Measurements from ENCODE around the gene MACO1. TPM values are rescaled to one million over a fixed set of nuclear protein-coding genes. Genes with fewer than 3 reads are reported as not detected.
A peak's percentile ranks its signal among the peaks of the same experiment; 100 is the strongest.

Gene MACO1
- total RNA-seq, 1 experiment from 2014 or later, result 22.9 TPM

DNA sequence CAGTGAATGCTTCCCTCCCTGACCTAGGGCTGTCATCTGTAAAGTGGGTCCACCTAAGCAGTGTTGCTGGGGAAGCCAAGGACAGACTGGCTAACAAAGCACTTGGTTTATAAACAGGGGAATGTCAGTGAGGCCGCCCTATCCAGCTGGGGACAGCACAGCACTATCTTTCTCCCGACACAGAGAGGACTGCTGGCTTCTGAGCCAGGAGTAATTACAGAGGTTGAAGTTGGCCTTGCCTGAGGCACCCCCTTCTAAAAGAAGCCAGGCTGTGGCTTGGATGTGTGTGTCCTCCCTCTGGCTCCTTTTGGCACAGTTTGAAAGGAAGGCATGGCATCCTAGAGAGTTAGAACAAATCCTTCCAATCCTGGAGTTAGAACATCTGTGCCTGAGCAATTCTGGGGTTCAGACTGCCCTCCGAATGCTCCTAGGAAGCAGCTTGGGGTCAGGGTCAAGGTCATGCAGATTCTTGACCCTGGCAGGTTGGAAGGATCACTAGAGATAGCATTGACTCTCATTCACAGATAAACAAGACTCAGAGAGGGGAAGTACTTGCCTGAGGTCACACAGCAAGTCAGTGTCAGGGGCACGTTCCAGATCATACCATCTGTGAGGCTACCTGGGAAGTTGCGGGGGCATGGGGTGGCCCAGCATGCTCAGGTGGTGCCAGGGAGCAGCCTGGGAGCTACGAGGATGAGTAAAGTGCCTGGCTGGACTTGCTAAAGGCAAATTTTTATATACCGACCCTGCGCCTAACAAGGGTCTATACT lies 111.4 kb downstream of the MACO1 start:
- no peaks in the 10 kb centered on the region for H3K4me1 ChIP-seq (ENCODE audit: insufficient read depth, low read length, poor library complexity, severe bottlenecking)
- H3K27ac ChIP-seq (ENCODE audit: low read depth, low read length, poor library complexity, severe bottlenecking), result no peak overlapping the region
- no peak overlapping the region for H3K4me3 ChIP-seq (ENCODE audit: low read depth, low read length, poor library complexity, severe bottlenecking)
- no peaks in the 10 kb centered on the region for H3K36me3 ChIP-seq (ENCODE audit: insufficient read depth, low read length, poor library complexity, severe bottlenecking)
- TF ChIP-seq, protein P1, sequence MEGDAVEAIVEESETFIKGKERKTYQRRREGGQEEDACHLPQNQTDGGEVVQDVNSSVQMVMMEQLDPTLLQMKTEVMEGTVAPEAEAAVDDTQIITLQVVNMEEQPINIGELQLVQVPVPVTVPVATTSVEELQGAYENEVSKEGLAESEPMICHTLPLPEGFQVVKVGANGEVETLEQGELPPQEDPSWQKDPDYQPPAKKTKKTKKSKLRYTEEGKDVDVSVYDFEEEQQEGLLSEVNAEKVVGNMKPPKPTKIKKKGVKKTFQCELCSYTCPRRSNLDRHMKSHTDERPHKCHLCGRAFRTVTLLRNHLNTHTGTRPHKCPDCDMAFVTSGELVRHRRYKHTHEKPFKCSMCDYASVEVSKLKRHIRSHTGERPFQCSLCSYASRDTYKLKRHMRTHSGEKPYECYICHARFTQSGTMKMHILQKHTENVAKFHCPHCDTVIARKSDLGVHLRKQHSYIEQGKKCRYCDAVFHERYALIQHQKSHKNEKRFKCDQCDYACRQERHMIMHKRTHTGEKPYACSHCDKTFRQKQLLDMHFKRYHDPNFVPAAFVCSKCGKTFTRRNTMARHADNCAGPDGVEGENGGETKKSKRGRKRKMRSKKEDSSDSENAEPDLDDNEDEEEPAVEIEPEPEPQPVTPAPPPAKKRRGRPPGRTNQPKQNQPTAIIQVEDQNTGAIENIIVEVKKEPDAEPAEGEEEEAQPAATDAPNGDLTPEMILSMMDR (conservative IDR thresholded peaks at IDR 0.05; ENCODE audit: low read depth, low read length), result no peak
- TF ChIP-seq EZH2 (IDR thresholded peaks at IDR 0.05; ENCODE audit: borderline replicate concordance, low read depth, low read length, poor library complexity, severe bottlenecking), result no peak
- intact Hi-C loops (cut with micrococcal nuclease; ENCODE audit: unreplicated experiment), result no loop called here
- no TSS peak for BruUV-seq (replicated peaks)
- POLR2A ChIA-PET (ENCODE audit: low non-redundant PET), result no interaction called here
- H3K9me3 ChIP-seq (ENCODE audit: low read depth, low read length, poor library complexity, severe bottlenecking), result no peaks in the 10 kb centered on the region
- CTCF ChIA-PET, result no interaction called here
- DNase-seq (ENCODE audit: low spot score), result no peak
- H3K27me3 ChIP-seq (replicated peaks; ENCODE audit: insufficient read depth, low read depth, low read length, poor library complexity), result no peaks in the 10 kb centered on the region

DNA sequence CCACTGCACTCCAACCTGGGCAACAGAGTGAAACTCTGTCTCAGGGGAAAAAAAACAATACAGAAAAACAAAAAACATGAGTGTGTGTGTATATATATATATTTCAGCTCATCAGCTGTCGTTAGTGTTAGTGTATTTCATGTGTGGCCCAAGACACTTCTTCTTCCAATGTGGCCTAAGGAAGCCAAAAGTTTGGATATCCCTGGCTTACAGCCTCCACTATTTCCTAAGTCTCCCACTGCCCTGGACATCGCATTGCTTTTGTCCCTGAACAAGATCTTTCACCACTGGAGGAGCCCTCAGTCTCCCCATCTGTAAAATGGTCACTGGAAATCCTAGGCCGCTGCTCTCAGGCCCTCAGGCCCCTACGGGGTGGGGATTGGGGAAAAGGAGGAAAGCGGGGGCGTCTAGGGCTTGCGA lies 112.3 kb downstream of the MACO1 start:
- Histone ChIP-seq H3K27me3 (replicated peaks; ENCODE audit: insufficient read depth, low read depth, low read length, poor library complexity) (no peaks in the 10 kb centered on the region), H3K4me1 (ENCODE audit: insufficient read depth, low read length, poor library complexity, severe bottlenecking) (no peaks in the 10 kb centered on the region), H3K4me3 (ENCODE audit: low read depth, low read length, poor library complexity, severe bottlenecking) (peak overlapping the region; percentile 80), H3K27ac (ENCODE audit: low read depth, low read length, poor library complexity, severe bottlenecking) (no peak overlapping the region), H3K36me3 (ENCODE audit: insufficient read depth, low read length, poor library complexity, severe bottlenecking) (no peaks in the 10 kb centered on the region), H3K9me3 (ENCODE audit: low read depth, low read length, poor library complexity, severe bottlenecking) (no peaks in the 10 kb centered on the region)
- CTCF ChIA-PET, result no interaction called here
- no peak for DNase-seq (ENCODE audit: low spot score)
- intact Hi-C loops (cut with micrococcal nuclease; ENCODE audit: unreplicated experiment), result no loop called here
- no peak for TF ChIP-seq EZH2 (IDR thresholded peaks at IDR 0.05; ENCODE audit: borderline replicate concordance, low read depth, low read length, poor library complexity, severe bottlenecking)
- TF ChIP-seq, protein P1 (conservative IDR thresholded peaks at IDR 0.05; ENCODE audit: low read depth, low read length), result no peak
- POLR2A ChIA-PET (ENCODE audit: low non-redundant PET), result no interaction called here
- BruUV-seq (replicated peaks), result no TSS peak

DNA sequence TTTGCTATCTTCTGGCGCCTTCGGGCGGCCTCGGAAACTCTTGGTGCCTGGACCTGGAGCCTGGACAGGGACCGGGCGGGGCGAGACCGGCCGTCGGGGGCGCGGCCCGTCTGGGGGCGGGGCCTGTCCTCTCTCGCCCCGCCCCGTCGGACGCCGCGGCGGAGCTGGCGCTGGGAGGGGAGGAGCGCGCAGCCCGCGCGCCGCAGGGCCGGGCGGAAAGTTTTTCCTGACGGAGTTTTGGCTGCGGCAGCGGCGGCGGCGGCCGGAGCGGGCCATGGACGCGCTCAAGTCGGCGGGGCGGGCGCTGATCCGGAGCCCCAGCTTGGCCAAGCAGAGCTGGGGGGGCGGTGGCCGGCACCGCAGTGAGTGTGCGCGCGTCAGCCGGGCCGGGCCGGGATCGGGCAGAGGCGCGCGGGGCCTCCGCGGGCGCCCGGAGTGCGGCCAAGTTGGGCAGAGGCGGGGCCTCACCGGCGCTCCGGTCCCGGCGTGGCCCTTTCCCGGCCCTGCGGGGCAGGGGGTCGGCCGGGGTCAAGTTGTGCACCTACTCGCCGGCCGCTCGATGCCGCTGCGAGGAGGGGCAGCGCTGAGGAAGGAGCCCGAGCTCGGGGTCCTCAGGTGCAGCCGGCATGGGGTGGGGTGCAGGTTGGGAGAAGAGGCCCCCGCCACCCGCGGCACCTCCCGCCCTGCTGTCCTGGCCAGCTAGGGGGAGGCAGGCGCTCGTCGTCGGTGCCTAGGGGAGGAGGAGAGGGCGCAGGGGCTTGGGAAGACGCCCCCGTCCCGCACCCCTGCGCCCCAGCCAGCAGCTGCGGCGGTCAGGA lies 112.9 kb downstream of the MACO1 start, which contains the start of gene LDLRAP1:
LDLRAP1 (plus strand) TSS at position 182 of the 818 bp plus-strand sequence; CDS start at position 275, 93 bp downstream.
- ChIA-PET CTCF (interaction anchor here (0.5 kb wide), 1 partner anchor 57 kb away, joined by 3 read pairs; no protein-coding TSS in a partner anchor), POLR2A (ENCODE audit: low non-redundant PET) (no interaction called here)
- intact Hi-C loops (cut with micrococcal nuclease; ENCODE audit: unreplicated experiment), result no loop called here
- peak; percentile 78 for DNase-seq (ENCODE audit: low spot score)
- peak within 1 kb of the TSS; percentile 80 for H3K4me3 ChIP-seq (ENCODE audit: low read depth, low read length, poor library complexity, severe bottlenecking)
- BruUV-seq (replicated peaks), result no TSS peak
- peak within 1 kb of the TSS; percentile 56 for H3K27ac ChIP-seq (ENCODE audit: low read depth, low read length, poor library complexity, severe bottlenecking)
- H3K9me3 ChIP-seq (ENCODE audit: low read depth, low read length, poor library complexity, severe bottlenecking), result no peaks in the 10 kb centered on the region
- H3K27me3 ChIP-seq (replicated peaks; ENCODE audit: insufficient read depth, low read depth, low read length, poor library complexity), result no peaks in the 10 kb centered on the region
- no peaks in the 10 kb centered on the region for H3K36me3 ChIP-seq (ENCODE audit: insufficient read depth, low read length, poor library complexity, severe bottlenecking)
- H3K4me1 ChIP-seq (ENCODE audit: insufficient read depth, low read length, poor library complexity, severe bottlenecking), result no peaks in the 10 kb centered on the region
- TF ChIP-seq, protein P1 (conservative IDR thresholded peaks at IDR 0.05; ENCODE audit: low read depth, low read length), result no peak
- TF ChIP-seq EZH2 (IDR thresholded peaks at IDR 0.05; ENCODE audit: borderline replicate concordance, low read depth, low read length, poor library complexity, severe bottlenecking), result no peak
